Measurements from ENCODE around the gene SYNGR3. TPM values are rescaled to one million over a fixed set of nuclear protein-coding genes. Genes with fewer than 3 reads are reported as not detected.
A peak's percentile ranks its signal among the peaks of the same experiment; 100 is the strongest.

Gene SYNGR3
- total and polyA plus RNA-seq, 2 of the 13 experiments (the other 11 are each of a cell fraction or from before 2014, with no cell fraction given), result 0.97 to 5.7 TPM

GRCh38 chr16:1959269-1960039 lies 30.3 kb upstream of the SYNGR3 start, which contains the start of gene NDUFB10 (continued):
- TF ChIP-seq, protein P1, sequence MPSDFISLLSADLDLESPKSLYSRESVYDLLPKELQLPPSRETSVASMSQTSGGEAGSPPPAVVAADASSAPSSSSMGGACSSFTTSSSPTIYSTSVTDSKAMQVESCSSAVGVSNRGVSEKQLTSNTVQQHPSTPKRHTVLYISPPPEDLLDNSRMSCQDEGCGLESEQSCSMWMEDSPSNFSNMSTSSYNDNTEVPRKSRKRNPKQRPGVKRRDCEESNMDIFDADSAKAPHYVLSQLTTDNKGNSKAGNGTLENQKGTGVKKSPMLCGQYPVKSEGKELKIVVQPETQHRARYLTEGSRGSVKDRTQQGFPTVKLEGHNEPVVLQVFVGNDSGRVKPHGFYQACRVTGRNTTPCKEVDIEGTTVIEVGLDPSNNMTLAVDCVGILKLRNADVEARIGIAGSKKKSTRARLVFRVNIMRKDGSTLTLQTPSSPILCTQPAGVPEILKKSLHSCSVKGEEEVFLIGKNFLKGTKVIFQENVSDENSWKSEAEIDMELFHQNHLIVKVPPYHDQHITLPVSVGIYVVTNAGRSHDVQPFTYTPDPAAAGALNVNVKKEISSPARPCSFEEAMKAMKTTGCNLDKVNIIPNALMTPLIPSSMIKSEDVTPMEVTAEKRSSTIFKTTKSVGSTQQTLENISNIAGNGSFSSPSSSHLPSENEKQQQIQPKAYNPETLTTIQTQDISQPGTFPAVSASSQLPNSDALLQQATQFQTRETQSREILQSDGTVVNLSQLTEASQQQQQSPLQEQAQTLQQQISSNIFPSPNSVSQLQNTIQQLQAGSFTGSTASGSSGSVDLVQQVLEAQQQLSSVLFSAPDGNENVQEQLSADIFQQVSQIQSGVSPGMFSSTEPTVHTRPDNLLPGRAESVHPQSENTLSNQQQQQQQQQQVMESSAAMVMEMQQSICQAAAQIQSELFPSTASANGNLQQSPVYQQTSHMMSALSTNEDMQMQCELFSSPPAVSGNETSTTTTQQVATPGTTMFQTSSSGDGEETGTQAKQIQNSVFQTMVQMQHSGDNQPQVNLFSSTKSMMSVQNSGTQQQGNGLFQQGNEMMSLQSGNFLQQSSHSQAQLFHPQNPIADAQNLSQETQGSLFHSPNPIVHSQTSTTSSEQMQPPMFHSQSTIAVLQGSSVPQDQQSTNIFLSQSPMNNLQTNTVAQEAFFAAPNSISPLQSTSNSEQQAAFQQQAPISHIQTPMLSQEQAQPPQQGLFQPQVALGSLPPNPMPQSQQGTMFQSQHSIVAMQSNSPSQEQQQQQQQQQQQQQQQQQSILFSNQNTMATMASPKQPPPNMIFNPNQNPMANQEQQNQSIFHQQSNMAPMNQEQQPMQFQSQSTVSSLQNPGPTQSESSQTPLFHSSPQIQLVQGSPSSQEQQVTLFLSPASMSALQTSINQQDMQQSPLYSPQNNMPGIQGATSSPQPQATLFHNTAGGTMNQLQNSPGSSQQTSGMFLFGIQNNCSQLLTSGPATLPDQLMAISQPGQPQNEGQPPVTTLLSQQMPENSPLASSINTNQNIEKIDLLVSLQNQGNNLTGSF (CRISPR knock-in tag; IDR thresholded peaks at IDR 0.05), result peak; percentile 39; the same call in 1 of the 2 replicates
- TF ChIP-seq ZNF232 (CRISPR knock-in tag; IDR thresholded peaks at IDR 0.05; ENCODE audit: borderline replicate concordance) (peak; percentile 85; the same call in 1 of the 2 replicates), TCF7 (IDR thresholded peaks at IDR 0.05; ENCODE audit: low read depth) (no peak), ZNF770 (CRISPR knock-in tag; IDR thresholded peaks at IDR 0.05) (peak; percentile 99), ISL2 (CRISPR knock-in tag; IDR thresholded peaks at IDR 0.05) (peak; percentile 72; the same call in 1 of the 2 replicates), EP300 (IDR thresholded peaks at IDR 0.05; ENCODE audit: low read depth in 2 of 2, low read length in 2 of 2) (no peak), EP300 (CRISPR knock-in tag; IDR thresholded peaks at IDR 0.05; ENCODE audit: borderline replicate concordance) (0 out of 2 replicates have a peak, but pooled peaks have one; percentile 22), SMAD3 (CRISPR knock-in tag; IDR thresholded peaks at IDR 0.05) (0 out of 2 replicates have a peak, but pooled peaks have one; percentile 23), ZNF639 (CRISPR knock-in tag; conservative IDR thresholded peaks at IDR 0.05) (peak; percentile 89), ZNF576 (CRISPR knock-in tag; IDR thresholded peaks at IDR 0.05) (no peak), ZNF614 (CRISPR knock-in tag; IDR thresholded peaks at IDR 0.05; ENCODE audit: borderline replicate concordance) (peak; percentile 85), ZNF329 (CRISPR knock-in tag; IDR thresholded peaks at IDR 0.05; ENCODE audit: low read depth) (peak; percentile 75; the same call in 1 of the 2 replicates), ZNF652 (CRISPR knock-in tag; IDR thresholded peaks at IDR 0.05; ENCODE audit: borderline replicate concordance, low read depth) (no peak), MEIS2 (CRISPR knock-in tag; IDR thresholded peaks at IDR 0.05) (peak; percentile 62), ZNF772 (CRISPR knock-in tag; IDR thresholded peaks at IDR 0.05) (peak; percentile 82; the same call in 1 of the 2 replicates), PPARG (CRISPR knock-in tag; conservative IDR thresholded peaks at IDR 0.05) (0 out of 2 replicates have a peak, but pooled peaks have one; percentile 42)
- TF ChIP-seq, protein P2, sequence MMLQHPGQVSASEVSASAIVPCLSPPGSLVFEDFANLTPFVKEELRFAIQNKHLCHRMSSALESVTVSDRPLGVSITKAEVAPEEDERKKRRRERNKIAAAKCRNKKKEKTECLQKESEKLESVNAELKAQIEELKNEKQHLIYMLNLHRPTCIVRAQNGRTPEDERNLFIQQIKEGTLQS (CRISPR knock-in tag; IDR thresholded peaks at IDR 0.05), result peak; percentile 56
- TF ChIP-seq, protein P3, sequence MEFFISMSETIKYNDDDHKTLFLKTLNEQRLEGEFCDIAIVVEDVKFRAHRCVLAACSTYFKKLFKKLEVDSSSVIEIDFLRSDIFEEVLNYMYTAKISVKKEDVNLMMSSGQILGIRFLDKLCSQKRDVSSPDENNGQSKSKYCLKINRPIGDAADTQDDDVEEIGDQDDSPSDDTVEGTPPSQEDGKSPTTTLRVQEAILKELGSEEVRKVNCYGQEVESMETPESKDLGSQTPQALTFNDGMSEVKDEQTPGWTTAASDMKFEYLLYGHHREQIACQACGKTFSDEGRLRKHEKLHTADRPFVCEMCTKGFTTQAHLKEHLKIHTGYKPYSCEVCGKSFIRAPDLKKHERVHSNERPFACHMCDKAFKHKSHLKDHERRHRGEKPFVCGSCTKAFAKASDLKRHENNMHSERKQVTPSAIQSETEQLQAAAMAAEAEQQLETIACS (CRISPR knock-in tag; IDR thresholded peaks at IDR 0.05), result peak; percentile 62; the same call in 1 of the 2 replicates

All from HepG2 (cell line).